ENCODE results near the gene GPATCH1. TPM values are rescaled to one million over a fixed set of nuclear protein-coding genes. Genes with fewer than 3 reads are reported as not detected.

GPATCH1 gene
- total and polyA plus RNA-seq, 2 of the 8 experiments (the other 6 are each of a cell fraction or from before 2014, with no cell fraction given): 4.3 to 8.2 TPM

- no peak overlapping the region for H2BK15ac ChIP-seq (ENCODE audit: low read length)
- no peak overlapping the region for H3K14ac ChIP-seq (ENCODE audit: insufficient read length)
- CTCF ChIA-PET (ENCODE audit: partially characterized antibody): interaction anchor here (0.6 to 4.9 kb wide), 19 partner anchors 8 to 243 kb away, joined by 3 to 19 read pairs (median 5); no protein-coding TSS in a partner anchor
- peaks cover 3% of the 10 kb centered on the region; the same call in 1 of the 2 replicates for H3K79me1 ChIP-seq (ENCODE audit: low read depth, low read length)
- peaks cover 0 to 5% of the 10 kb centered on the region in 2 experiments for H4K20me1 ChIP-seq (replicated peaks in 1 of 2; ENCODE audit: control insufficient read depth in 1 of 2, insufficient read depth in 2 of 2, low read length in 2 of 2)
- H3K36me3 ChIP-seq (ENCODE audit: control insufficient read depth in 2 of 4, insufficient read depth in 4 of 4, low read length in 3 of 4): no peaks in the 10 kb centered on the region
- H2BK120ac ChIP-seq (replicated peaks; ENCODE audit: low read depth, low read length): peak overlapping the region; percentile 43
- H3K23ac ChIP-seq (ENCODE audit: insufficient read length): no peak overlapping the region
- H4K91ac ChIP-seq (replicated peaks; ENCODE audit: insufficient read length, low read length): peak overlapping the region; percentile 85
- peak overlapping the region; percentile 82 for H3K56ac ChIP-seq (replicated peaks; ENCODE audit: insufficient read length, low read depth, low read length)
- POLR2A ChIA-PET (ENCODE audit: partially characterized antibody): interaction anchor here (0.5 to 2.8 kb wide), 17 partner anchors 7 to 1826 kb away, joined by 3 to 15 read pairs (median 3); partner anchors contain the start of genes CEBPA and CEBPG
- H3K4ac ChIP-seq (replicated peaks; ENCODE audit: insufficient read length, low read depth, low read length): peak overlapping the region; percentile 78
- peaks cover 0 to 3% (median under 1%) of the 10 kb centered on the region in 4 experiments; a peak in 3 of 7 replicates for H3K4me1 ChIP-seq (replicated peaks in 1 of 4; ENCODE audit: control insufficient read depth in 3 of 4, insufficient read depth in 4 of 4, low read length in 3 of 4)
- H2AK5ac ChIP-seq (ENCODE audit: low read depth, low read length): no peak overlapping the region
- WGBS, 2 experiments (ENCODE audit: extremely low coverage in 1 of 2, insufficient coverage in 1 of 2, insufficient read length in 1 of 2, insufficient replicate concordance in 2 of 2, low coverage in 1 of 2, low lambda C conversion rate in 2 of 2, missing lambda C conversion rate in 1 of 2): 1% methylated on average over 47 of the region's 65 CpGs; no CpG with 5 or more reads in 1 of the 2 experiments
- H2BK12ac ChIP-seq (ENCODE audit: low read depth, low read length): no peak overlapping the region
- peak overlapping the region; percentile 88 for H2BK5ac ChIP-seq (ENCODE audit: low read depth, low read length)
- peaks cover 0 to 2% (median 1%) of the 10 kb centered on the region in 4 experiments; a peak in 3 of 7 replicates for H3K27me3 ChIP-seq (replicated peaks in 1 of 4; ENCODE audit: control insufficient read depth in 3 of 4, extremely low read depth in 1 of 4, insufficient read depth in 3 of 4, low read length in 3 of 4)
- H4K5ac ChIP-seq (ENCODE audit: insufficient read length, low read depth, low read length): no peak overlapping the region
- H4K8ac ChIP-seq (ENCODE audit: extremely low read depth, insufficient read depth, low read length): peak overlapping the region; percentile 94
- peak overlapping the region; percentile 70; the same call in 1 of the 2 replicates for H2AFZ ChIP-seq (ENCODE audit: low read length)
- H3K27ac ChIP-seq (ENCODE audit: low read depth, low read length): peak overlapping the region; percentile 78
- H3K4me2 ChIP-seq (ENCODE audit: insufficient read depth in 1 of 2, low read depth in 2 of 2, low read length in 2 of 2): peak overlapping the region; percentile 68 to 95
- FAIRE-seq: peak; percentile 92
- peak; percentile 96 to 100 for DNase-seq (ENCODE audit: low read depth in 1 of 2, low spot score in 2 of 2)
- peak overlapping the region; percentile 73 to 91 (median 90) for H3K4me3 ChIP-seq (ENCODE audit: extremely low read depth in 1 of 4, insufficient read depth in 2 of 4, low read depth in 3 of 4, low read length in 4 of 4)
- 0 out of 4 replicates have a peak, but pooled peaks cover 0 to 3% of the 10 kb centered on the region in 2 experiments for H3K79me2 ChIP-seq (ENCODE audit: control insufficient read depth in 1 of 2, insufficient read depth in 2 of 2, low read length in 2 of 2)
- H3K18ac ChIP-seq (ENCODE audit: extremely low read depth, low read length): no peak overlapping the region; the same call in none of the 2 replicates
- no peak overlapping the region for H2BK20ac ChIP-seq (ENCODE audit: low read length)
- H3K9me3 ChIP-seq (ENCODE audit: insufficient read depth in 2 of 2, low read depth in 1 of 2, low read length in 1 of 2): no peaks in the 10 kb centered on the region
- peak overlapping the region; percentile 69 to 83 (median 78) for H3K9ac ChIP-seq (replicated peaks in 1 of 4; ENCODE audit: extremely low read depth in 1 of 4, low read depth in 3 of 4, low read length in 3 of 4)
- peaks cover 12% of the 10 kb centered on the region for H3K23me2 ChIP-seq (ENCODE audit: low read depth, low read length)
- TF ChIP-seq GTF2F1 (IDR thresholded peaks at IDR 0.05; ENCODE audit: borderline replicate concordance, low read depth, low read length) (no peak; the same call in 1 of the 2 replicates), ASH2L (IDR thresholded peaks at IDR 0.05; ENCODE audit: low read length) (peak; percentile 97), NRF1 (IDR thresholded peaks at IDR 0.05; ENCODE audit: low read depth, low read length) (peak; percentile 97), MAFK (IDR thresholded peaks at IDR 0.05; ENCODE audit: low read depth, low read length) (peak; percentile 77; the same call in 1 of the 2 replicates), KDM5A (IDR thresholded peaks at IDR 0.05; ENCODE audit: low read length) (no peak), RXRA (IDR thresholded peaks at IDR 0.05; ENCODE audit: insufficient read depth, low read depth, low read length) (no peak), RBBP5 (IDR thresholded peaks at IDR 0.05; ENCODE audit: borderline replicate concordance, low read depth, low read length) (peak; percentile 99), RFX5 (IDR thresholded peaks at IDR 0.05; ENCODE audit: borderline replicate concordance, low read depth, low read length) (no peak), POLR2A (IDR thresholded peaks at IDR 0.05; ENCODE audit: control extremely low read depth in 1 of 2, low read depth in 2 of 2, low read length in 2 of 2) (peak; percentile 46 to 88)
- TF ChIP-seq, protein P1, sequence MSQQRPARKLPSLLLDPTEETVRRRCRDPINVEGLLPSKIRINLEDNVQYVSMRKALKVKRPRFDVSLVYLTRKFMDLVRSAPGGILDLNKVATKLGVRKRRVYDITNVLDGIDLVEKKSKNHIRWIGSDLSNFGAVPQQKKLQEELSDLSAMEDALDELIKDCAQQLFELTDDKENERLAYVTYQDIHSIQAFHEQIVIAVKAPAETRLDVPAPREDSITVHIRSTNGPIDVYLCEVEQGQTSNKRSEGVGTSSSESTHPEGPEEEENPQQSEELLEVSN (IDR thresholded peaks at IDR 0.05): no peak
These were observed 95.9 kb downstream of the GPATCH1 start for GRCh38 chr19:33176670-33177416.
